Mesenchymal stem cell (in vitro differentiated cells and primary cell): ENCODE data around the gene HPD.
A peak's percentile ranks its signal among the peaks of the same experiment; 100 is the strongest.

Experiments used
- DNase-seq: peaks from one replicate; pipeline ENCODE4 v3.0.0-alpha.2; 2013
- H2AFZ ChIP-seq: one replicate; pipeline ENCODE4 v1.6.1; 2013; ENCODE audit warnings: low read depth, mild to moderate bottlenecking, control low read depth, inconsistent platforms, low read length, moderate library complexity
- H2AK5ac ChIP-seq: 2 replicates; pipeline ENCODE4 v1.6.1; 2013; ENCODE audit warnings: low read length, moderate library complexity, mild to moderate bottlenecking, inconsistent platforms; ENCODE audit not compliant: severe bottlenecking
- H2BK120ac ChIP-seq: one replicate; pipeline ENCODE4 v1.6.1; 2013; ENCODE audit warnings: low read depth, mild to moderate bottlenecking, inconsistent platforms, low read length, moderate library complexity
- H2BK12ac ChIP-seq, 2 experiments: one replicate each; pipeline ENCODE4 v1.6.1; 2013; ENCODE audit warnings: inconsistent platforms in 2 of 2, low read length in 2 of 2, mild to moderate bottlenecking in 2 of 2, moderate library complexity in 2 of 2, control low read depth in 1 of 2
- H2BK15ac ChIP-seq: one replicate; pipeline ENCODE4 v1.6.1; 2013; ENCODE audit warnings: mild to moderate bottlenecking, low read depth, inconsistent platforms; ENCODE audit not compliant: poor library complexity, severe bottlenecking
- H2BK5ac ChIP-seq: 2 replicates; pipeline ENCODE4 v1.6.1; 2013; ENCODE audit warnings: low read depth, mild to moderate bottlenecking, low read length, control low read depth, inconsistent platforms; ENCODE audit not compliant: poor library complexity, severe bottlenecking
- H3K14ac ChIP-seq, 2 experiments: one replicate each; pipeline ENCODE4 v1.6.1; 2013; ENCODE audit warnings: inconsistent platforms in 2 of 2, low read length in 2 of 2, control low read depth in 1 of 2, mild to moderate bottlenecking in 1 of 2, moderate library complexity in 1 of 2
- H3K18ac ChIP-seq, 2 experiments: one replicate each; pipeline ENCODE4 v1.6.1; 2013; ENCODE audit warnings: inconsistent platforms in 2 of 2, low read length in 2 of 2, control low read depth in 1 of 2, low read depth in 1 of 2, mild to moderate bottlenecking in 1 of 2
- H3K23ac ChIP-seq, 2 experiments: one replicate each; pipeline ENCODE4 v1.6.1; 2013; ENCODE audit warnings: inconsistent platforms in 2 of 2, low read length in 2 of 2, mild to moderate bottlenecking in 2 of 2, moderate library complexity in 2 of 2, control low read depth in 1 of 2
- H3K27ac ChIP-seq: 2 replicates; pipeline ENCODE4 v1.5.1; 2013; ENCODE audit warnings: mild to moderate bottlenecking, moderate library complexity, low read length, control low read depth, inconsistent platforms; ENCODE audit not compliant: poor library complexity, severe bottlenecking
- H3K27me3 ChIP-seq, 2 experiments: 2 replicates each; pipeline versions ENCODE4 v1.6.1 to v1.7.0; 2013; ENCODE audit warnings: low read length in 2 of 2, mild to moderate bottlenecking in 2 of 2, moderate library complexity in 2 of 2, control low read depth in 1 of 2, inconsistent platforms in 1 of 2; ENCODE audit not compliant: control insufficient read depth in 1 of 2, insufficient read depth in 1 of 2
- H3K36me3 ChIP-seq, 2 experiments: 2 replicates each; pipeline versions ENCODE4 v1.6.1 to v1.7.0; 2013; ENCODE audit warnings: low read length in 2 of 2, control low read depth in 1 of 2, inconsistent platforms in 1 of 2, low read depth in 1 of 2, mild to moderate bottlenecking in 1 of 2; ENCODE audit not compliant: insufficient read depth in 2 of 2, control insufficient read depth in 1 of 2
- H3K4ac ChIP-seq, 2 experiments: one replicate each; pipeline ENCODE4 v1.6.1; 2013; ENCODE audit warnings: inconsistent platforms in 2 of 2, low read length in 2 of 2, mild to moderate bottlenecking in 2 of 2, moderate library complexity in 2 of 2, control low read depth in 1 of 2, low read depth in 1 of 2
- H3K4me1 ChIP-seq: 2 replicates; pipeline ENCODE4 v1.6.1; 2013; ENCODE audit warnings: low read depth, low read length, control low read depth; ENCODE audit not compliant: control insufficient read depth, insufficient read depth
- H3K4me2 ChIP-seq: 2 replicates; pipeline ENCODE4 v1.6.1; 2013; ENCODE audit warnings: low read length, mild to moderate bottlenecking, inconsistent platforms; ENCODE audit not compliant: poor library complexity, severe bottlenecking
- H3K4me3 ChIP-seq, 2 experiments: 2 replicates each; pipeline versions ENCODE4 v1.5.1 to v1.7.0; 2013; ENCODE audit warnings: low read length in 2 of 2, mild to moderate bottlenecking in 2 of 2, control low read depth in 1 of 2, low read depth in 1 of 2; ENCODE audit not compliant: insufficient read depth in 1 of 2
- H3K79me1 ChIP-seq: replicated peaks from 2 replicates; pipeline ENCODE4 v1.6.1; 2013; ENCODE audit warnings: mild to moderate bottlenecking, control low read depth, low read length, inconsistent platforms; ENCODE audit not compliant: poor library complexity, severe bottlenecking
- H3K9ac ChIP-seq: 2 replicates; pipeline ENCODE4 v1.7.0; 2013; ENCODE audit warnings: mild to moderate bottlenecking, low read length, moderate library complexity
- H3K9me3 ChIP-seq: 2 replicates; pipeline ENCODE4 v1.7.0; 2013; ENCODE audit warnings: mild to moderate bottlenecking, low read length; ENCODE audit not compliant: control insufficient read depth
- H4K8ac ChIP-seq: one replicate; pipeline ENCODE4 v1.6.1; 2013; ENCODE audit warnings: inconsistent platforms, mild to moderate bottlenecking, low read length, moderate library complexity
- H4K91ac ChIP-seq: one replicate; pipeline ENCODE4 v1.6.1; 2013; ENCODE audit warnings: mild to moderate bottlenecking, low read length, inconsistent platforms
- WGBS: methylation state at CpG from one replicate; pipeline ENCODE4 v1.1.7; 2013; ENCODE audit warnings: mixed read lengths; 5-methylcytosine and 5-hydroxymethylcytosine counted together

Gene HPD

DNA sequence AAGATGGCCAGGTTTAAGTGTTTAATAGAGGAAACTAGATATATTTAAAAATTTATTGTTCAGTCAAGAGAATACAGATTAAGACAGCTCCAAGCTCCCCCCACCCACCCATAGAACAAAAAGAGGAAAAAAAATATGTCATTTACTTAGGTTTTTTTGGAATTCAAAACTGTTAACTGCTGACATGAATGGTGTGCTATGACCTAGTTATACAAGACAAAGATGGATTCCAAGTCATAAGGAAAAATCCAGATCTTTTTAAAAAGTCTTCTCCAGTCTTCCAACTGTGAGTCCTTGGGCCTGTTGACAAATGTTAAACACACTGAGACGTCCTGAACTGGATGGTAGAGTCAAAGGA lies 56.2 kb downstream of the HPD start:
- no peak overlapping the region for H4K91ac ChIP-seq
- H2AFZ ChIP-seq, result no peak overlapping the region

DNA sequence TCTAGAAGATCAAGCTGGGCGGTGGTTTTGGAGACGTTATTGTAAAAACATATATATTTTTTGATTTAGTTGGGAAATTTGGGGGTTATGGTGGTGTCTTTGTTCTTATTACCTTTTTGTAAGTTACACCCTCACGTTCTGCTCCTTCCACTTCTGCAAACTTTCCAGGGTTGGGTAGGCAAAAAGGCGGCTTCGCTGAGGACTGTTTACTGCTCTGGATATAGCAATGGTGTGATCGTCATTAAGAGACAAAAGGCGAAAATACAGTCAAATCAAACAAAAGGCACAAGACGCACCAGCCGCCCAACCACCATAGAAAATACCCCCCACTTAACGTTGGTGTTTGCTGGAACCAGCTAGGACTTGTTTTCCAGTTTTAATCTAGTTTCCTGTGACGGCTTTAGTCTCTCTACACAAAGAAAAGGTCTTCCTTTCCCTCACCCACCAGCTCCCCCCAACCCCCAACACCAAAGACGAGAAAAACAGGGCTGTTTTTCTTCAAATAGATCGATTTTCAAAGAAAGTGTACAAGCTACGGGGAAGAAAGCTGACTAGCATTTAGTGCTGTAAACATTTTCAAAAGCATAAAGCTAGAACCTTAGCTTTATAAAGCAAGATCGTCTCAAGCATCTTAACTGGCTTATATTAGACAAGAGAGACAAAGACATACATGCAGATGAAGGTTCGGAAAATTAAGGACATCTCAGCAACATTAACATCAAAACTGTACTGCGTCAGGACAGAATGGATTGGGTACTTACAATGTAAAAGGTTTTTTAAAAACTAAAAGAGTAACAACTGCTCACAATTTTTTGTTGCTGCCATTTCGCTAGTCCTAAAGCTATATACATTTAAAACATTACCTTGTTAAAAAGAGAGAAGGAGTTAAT lies 56.8 kb downstream of the HPD start:
- peak overlapping the region in 1 of 2 experiments; percentile 90 for H3K23ac ChIP-seq
- H2AFZ ChIP-seq, result no peak overlapping the region
- 3% methylated on average over 8 of the region's 18 CpGs for WGBS
- peak overlapping the region; percentile 98 for H4K91ac ChIP-seq
- peak overlapping the region; percentile 98 for H3K18ac ChIP-seq
- peak overlapping the region; percentile 83 for H2BK5ac ChIP-seq
- H3K36me3 ChIP-seq, result peaks cover 14 to 25% of the 10 kb centered on the region in 2 experiments
- H3K27ac ChIP-seq, result peak overlapping the region; percentile 99
- peak overlapping the region; percentile 99 for H3K9ac ChIP-seq
- H3K4me2 ChIP-seq, result peak overlapping the region; percentile 75
- no peaks in the 10 kb centered on the region for H3K27me3 ChIP-seq
- H2BK15ac ChIP-seq, result peak overlapping the region; percentile 75
- peaks cover 36% of the 10 kb centered on the region for H3K4me1 ChIP-seq
- peak overlapping the region; percentile 99 to 100 for H3K4ac ChIP-seq
- peak overlapping the region; percentile 73 to 87 for H3K14ac ChIP-seq
- no peak overlapping the region for H2BK12ac ChIP-seq
- H2AK5ac ChIP-seq, result peak overlapping the region; percentile 97
- H3K9me3 ChIP-seq, result no peaks in the 10 kb centered on the region
- H2BK120ac ChIP-seq, result peak overlapping the region; percentile 100
- peaks cover 4% of the 10 kb centered on the region for H3K79me1 ChIP-seq
- DNase-seq, result peak; percentile 47
- peak overlapping the region; percentile 59 for H4K8ac ChIP-seq
- H3K4me3 ChIP-seq, result peak overlapping the region; percentile 66 to 85

More for the DNA sequence above, 56.2 kb downstream of the HPD start:
- peaks cover 3% of the 10 kb centered on the region for H3K79me1 ChIP-seq
- no peak overlapping the region for H2BK15ac ChIP-seq
- peak overlapping the region; percentile 99 for H3K9ac ChIP-seq
- DNase-seq, result no peak
- peak overlapping the region; percentile 67 for H3K4me2 ChIP-seq
- no peak overlapping the region for H2BK120ac ChIP-seq
- H2AK5ac ChIP-seq, result peak overlapping the region; percentile 97
- H2BK12ac ChIP-seq, result no peak overlapping the region
- peak overlapping the region in 1 of 2 experiments; percentile 88 for H3K18ac ChIP-seq
- no peak overlapping the region for H4K8ac ChIP-seq
- H3K23ac ChIP-seq, result no peak overlapping the region
- H3K4me3 ChIP-seq, result peak overlapping the region in 1 of 2 experiments; percentile 85
- no peak overlapping the region for H2BK5ac ChIP-seq
- H3K27ac ChIP-seq, result peak overlapping the region; percentile 99
- H3K9me3 ChIP-seq, result no peaks in the 10 kb centered on the region
- H3K14ac ChIP-seq, result no peak overlapping the region
- no peaks in the 10 kb centered on the region for H3K27me3 ChIP-seq
- peak overlapping the region in 1 of 2 experiments; percentile 76 for H3K4ac ChIP-seq
- peaks cover 34% of the 10 kb centered on the region for H3K4me1 ChIP-seq
- peaks cover 17 to 26% of the 10 kb centered on the region in 2 experiments for H3K36me3 ChIP-seq
- WGBS, result no CpG with 5 or more reads among the region's 1 CpG

DNA sequence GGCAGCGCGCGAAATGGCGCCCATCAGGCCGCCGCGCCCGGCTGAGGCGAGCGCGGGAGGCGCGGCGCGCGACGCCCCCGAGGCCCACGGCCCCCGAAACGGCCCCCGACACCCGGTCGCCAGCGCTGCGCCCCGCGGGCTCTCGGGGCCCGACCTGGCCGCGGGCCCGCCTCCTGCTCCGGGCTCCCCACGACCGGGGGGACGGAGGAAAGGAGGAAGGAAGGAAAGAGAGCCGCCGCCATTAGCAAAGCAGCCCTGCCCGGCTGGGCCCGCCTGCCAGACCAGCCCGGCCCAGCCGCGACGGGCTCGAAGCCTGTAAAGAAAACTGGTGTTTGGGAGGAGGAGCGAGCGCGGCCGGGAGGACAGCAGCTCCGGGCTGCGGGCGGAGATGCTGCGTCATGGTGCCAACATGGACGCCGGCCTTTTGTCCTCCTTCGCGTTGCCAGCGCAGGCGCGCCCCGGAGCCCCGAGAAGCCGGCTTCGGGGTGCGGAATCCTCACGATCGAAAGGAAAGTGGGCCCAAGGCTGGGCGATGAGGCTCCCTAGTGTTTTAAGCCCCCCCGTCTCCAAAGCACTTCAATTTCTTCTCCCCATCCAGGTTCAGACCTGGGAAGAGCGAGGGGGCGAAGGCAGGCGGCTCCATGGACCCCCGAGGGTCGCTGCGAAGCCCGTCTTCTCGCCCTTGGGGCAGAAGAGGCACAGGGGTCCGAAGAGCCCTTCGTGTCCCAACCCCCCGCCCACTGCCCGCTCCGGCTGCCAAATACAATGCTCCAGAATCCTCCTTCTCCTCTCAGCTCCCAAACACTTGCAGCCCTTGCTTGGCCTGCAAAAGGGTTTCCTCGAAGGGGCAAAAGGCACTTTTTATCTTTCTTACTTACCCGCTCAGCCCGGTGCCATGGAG lies 57.7 kb downstream of the HPD start:
- peak; percentile 86 for DNase-seq
- peak overlapping the region in 1 of 2 experiments; percentile 47 for H2BK12ac ChIP-seq
- H3K36me3 ChIP-seq, result peaks cover 12 to 25% of the 10 kb centered on the region in 2 experiments
- H3K18ac ChIP-seq, result peak overlapping the region; percentile 98
- H2BK15ac ChIP-seq, result peak overlapping the region; percentile 100
- peak overlapping the region; percentile 99 for H3K27ac ChIP-seq
- peak overlapping the region; percentile 97 for H2AK5ac ChIP-seq
- H2AFZ ChIP-seq, result no peak overlapping the region
- WGBS, result under 1% methylated on average over 60 of the region's 86 CpGs
- peak overlapping the region; percentile 99 to 100 for H3K4ac ChIP-seq
- peak overlapping the region; percentile 100 for H2BK120ac ChIP-seq
- peak overlapping the region; percentile 85 for H4K8ac ChIP-seq
- H3K9me3 ChIP-seq, result no peaks in the 10 kb centered on the region
- no peaks in the 10 kb centered on the region for H3K27me3 ChIP-seq
- H3K9ac ChIP-seq, result peak overlapping the region; percentile 99
- H3K14ac ChIP-seq, result peak overlapping the region; percentile 71 to 98
- H2BK5ac ChIP-seq, result peak overlapping the region; percentile 93
- H4K91ac ChIP-seq, result peak overlapping the region; percentile 98
- peak overlapping the region; percentile 66 to 85 for H3K4me3 ChIP-seq
- H3K79me1 ChIP-seq, result peaks cover 5% of the 10 kb centered on the region
- H3K23ac ChIP-seq, result peak overlapping the region; percentile 79 to 90
- peaks cover 33% of the 10 kb centered on the region for H3K4me1 ChIP-seq
- H3K4me2 ChIP-seq, result peak overlapping the region; percentile 75
